Astrocyte of the hippocampus (primary cell): ENCODE results near the gene CSNK1A1.
"Not testable (repeated sequence)": the region's sequence is repeated elsewhere in the genome, so short reads cannot be mapped to it uniquely, and the experiment has no call there.

Source experiments
- DNase-seq: peaks from one replicate; pipeline ENCODE4 v3.0.0; 2011; ENCODE audit warnings: low read depth, low spot score

The CSNK1A1 gene

DNA sequence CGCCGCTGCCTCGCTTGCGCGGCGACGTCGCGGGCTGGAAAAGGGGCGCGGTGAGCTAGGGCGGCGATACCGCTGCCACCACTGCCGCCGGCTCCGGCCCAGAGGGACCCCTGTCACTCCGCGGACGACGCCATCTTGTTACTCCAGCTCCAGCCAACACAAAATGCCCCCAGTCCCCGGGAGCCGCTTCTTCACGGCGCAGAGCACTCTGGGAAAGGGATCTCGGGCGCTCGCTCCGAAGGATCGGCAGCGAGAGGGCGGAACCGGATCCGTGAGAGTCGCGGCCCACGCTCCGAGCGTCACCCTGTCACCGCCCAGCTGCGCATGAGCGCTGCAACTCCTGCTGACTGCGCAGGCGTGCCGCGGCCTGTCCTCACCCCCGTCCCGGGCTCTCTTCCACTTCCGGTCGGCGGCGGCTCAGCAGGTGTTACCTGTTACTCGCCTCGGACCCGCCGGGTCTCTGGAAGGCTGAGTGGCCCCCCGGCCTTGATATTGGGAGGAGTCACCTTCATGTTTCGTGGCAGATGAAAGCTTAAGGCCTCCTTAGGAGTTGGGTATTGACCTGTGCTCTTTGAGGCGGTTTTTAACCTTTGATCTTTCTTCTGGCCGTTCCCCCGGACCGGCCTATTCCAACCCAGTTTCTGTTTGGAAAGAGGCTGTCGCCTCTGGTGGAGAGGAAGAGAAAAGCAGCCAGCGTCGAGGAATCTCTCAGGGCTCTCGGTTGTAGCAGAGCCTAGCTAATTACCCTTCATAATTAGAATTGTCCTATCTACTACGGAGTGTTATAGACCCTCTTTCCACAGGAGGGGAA, at the start of gene CSNK1A1:
CSNK1A1 (minus strand) TSS at position 213 of the 811 bp plus-strand sequence. CDS start 475 bp downstream, outside the sequence.
- DNase-seq: peak; percentile 100

DNA sequence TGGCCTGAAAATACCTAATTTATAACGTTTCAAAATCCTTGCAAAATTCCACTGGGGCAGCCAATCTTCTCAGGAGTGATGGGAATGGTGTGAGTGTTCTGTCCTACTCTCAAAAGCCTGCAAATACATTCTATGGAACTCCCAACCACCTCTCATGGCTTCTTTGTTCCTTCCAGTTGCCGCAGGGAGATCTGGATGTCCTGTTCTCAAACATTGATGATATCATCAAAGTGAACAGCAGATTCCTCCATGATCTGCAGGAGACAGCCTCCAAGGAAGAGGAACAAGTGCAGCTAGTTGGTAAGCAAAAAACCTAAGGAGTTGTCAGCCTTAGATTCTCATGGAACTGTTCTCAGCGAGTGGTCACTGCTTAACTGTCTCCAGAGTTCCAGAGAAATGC, 49.7 kb upstream of the CSNK1A1 start:
- no peak for DNase-seq

DNA sequence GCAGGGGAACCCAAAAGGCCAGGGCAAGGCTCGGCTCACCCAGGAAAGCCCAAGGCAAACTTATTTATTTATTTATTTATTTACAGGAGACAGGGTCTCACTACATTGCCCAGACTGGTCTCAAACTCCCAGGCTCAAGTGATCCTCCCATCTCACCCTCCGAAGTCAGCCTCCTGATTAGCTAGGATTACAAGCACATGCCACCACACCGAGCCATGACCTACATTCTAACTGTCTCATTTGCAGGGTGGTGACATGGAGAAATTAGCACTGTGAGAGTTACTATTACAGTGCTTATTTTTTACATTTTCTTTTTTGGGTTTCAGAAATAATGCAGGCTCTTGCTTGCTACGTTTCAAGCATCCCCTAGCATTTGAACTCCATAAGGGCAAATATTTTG, 48.1 kb upstream of the CSNK1A1 start:
- DNase-seq: no peak

DNA sequence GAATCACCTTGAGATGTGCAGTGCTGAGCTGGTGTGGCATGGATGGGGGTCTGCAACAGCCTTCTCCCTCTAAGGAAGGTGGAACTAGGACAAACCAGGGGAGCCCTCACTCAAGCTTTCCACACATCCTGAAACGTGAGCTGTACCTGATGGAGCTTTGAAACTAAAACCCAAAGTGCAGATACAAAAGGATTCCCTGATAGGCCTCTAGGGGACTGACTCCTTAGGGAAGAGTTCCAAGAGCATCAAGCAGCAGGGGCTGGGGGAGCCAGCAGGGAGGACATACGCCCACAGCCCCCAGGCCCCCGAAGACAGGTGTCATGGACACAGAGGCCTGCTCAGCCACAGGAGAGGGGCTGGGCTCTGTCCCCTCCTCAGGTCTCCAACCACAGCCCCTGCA, 47.7 kb upstream of the CSNK1A1 start:
- no peak for DNase-seq

DNA sequence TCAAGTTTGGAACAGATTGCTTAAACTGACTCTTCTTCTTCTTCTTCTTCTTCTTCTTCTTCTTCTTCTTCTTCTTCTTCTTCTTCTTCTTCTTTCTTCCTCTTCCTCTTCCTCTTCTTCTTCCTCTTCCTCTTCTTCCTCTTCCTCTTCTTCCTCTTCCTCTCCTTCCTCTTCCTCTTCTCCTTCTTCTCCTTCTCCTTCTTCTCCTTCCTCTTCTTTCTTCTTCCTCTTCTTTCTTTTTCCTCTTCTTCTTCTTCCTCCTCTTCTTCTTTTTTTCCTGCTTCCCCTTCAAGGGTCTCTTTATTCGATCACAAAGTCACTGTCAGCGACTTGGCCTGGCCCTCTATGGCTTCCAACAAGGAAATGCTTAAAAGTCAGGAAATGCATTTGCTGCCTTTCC, 47.0 kb upstream of the CSNK1A1 start:
- not testable (repeated sequence) for DNase-seq

DNA sequence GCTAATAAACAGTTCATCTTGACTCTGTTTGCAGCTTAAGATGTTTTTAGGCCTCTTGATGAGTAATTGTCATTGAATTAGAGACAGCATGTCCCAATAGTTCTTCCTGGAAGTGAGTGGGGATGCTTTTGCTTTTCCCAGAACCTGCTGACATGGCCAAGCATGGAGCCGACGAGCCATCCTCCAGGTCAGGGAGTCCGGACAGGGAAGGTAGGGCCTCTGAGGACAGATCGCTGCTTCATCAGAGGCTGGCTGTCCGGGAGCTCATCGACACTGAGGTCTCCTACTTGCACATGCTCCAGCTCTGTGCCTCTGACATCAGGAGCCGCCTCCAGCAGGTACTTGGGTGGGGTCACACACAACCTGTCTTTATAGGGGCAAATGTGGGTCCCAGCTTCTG, 46.4 kb upstream of the CSNK1A1 start:
- no peak for DNase-seq

DNA sequence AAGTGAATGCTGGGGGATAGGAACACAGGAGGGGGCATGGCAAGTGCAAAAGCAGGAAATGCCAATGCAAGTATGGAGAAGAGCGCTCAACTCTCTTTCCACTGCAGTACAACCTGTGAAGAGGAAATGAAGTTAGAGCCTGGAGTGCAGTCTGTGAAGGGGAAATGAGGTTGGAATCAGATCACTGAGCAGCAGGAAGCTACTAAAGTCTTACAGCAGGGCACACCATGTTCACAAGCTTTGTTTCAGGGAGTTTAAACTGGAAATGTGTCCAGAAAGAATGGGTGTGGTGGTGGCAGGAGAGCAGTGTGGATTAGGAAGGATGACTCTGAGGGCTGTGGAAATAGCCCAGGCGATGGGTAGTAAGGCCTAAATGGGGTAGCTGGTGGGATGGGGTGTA, 45.5 kb upstream of the CSNK1A1 start:
- no peak for DNase-seq

DNA sequence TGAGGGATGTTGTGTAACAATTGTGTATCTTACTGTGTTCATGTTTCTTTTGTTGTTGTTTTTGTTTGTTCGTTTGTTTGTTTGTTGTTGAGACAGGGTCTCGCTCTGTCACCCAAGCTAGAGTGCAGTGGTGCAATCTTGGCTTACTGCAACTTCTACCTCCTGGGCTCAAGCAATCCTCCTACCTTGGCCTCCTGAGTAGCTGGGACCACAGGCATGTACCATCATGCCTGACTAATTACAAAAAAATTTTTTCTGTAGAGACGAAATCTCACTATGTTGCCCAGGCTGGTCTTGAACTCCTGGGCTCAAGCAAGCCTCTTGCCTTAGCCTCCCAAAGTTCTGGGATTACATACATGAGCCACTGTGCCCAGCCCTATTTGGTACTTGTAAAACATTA, 43.9 kb upstream of the CSNK1A1 start:
- DNase-seq: peak; percentile 18

DNA sequence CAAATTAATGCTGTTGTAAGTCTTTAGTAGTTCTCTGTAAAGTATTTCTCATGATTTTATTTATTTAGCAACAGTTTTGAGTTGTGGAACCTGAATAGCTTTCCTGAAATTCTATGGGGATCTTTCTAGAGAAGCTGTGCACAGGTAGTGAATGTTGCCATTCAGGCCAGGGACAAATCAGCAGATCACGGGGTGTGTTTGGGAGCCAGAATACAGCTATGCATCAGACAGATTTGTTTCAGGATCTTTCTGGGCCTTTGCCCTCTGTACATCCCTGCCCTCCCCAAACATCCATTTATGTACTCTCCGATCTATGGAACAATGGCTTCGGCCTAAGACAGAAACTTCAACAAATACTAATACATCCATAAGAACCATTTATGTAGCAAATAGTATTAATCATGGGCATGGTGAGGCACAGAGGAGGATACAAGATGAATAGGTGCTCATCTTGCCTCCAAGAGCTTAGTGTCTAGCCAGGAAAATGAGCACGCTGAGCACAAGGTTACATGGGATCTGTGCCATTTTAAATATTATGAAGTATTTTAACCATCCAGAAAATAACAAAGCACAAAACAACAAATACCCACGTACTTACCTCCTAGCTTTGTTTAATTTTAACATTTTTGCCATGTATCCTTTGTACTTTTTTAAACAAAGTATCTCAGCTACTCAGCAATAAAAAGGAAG, 43.1 kb upstream of the CSNK1A1 start:
- no peak for DNase-seq

DNA sequence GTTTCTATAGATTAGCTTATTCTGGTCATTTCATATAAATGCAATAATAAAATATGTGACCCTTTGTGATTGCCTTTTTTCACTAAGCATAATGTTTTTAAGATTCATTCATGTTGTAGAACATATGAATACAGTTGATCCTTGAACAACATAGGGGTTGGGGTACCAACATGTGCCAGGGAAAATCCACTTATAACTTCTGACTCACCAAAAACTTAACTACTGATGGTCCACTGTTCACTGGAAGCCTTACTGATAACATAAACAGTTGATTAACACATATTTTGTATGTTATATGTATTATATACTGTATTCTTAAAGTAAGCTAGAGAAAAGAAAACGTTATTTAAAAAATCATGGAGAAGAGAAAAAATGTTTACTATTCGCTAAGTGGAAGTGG, 42.1 kb upstream of the CSNK1A1 start:
- DNase-seq: no peak

DNA sequence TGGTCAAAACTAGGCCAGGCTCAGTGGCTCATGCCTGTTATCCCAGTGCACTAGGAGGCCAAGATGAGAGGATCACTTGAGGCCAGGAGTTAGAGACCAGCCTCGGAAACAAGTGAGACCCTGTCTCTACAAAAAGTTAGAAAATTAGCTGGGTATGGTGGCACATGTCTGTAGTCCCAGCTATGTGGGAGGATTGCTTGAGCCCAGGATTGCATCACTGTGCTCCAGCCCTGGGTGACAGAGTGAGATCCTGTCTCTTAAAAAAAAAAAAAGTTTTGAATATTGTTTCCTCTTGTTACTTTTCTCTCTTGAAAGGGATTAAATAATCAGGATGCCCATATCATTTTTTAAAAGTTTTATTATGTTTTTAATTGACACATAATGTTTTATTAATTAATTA, 37.7 kb upstream of the CSNK1A1 start:
- DNase-seq: no peak

DNA sequence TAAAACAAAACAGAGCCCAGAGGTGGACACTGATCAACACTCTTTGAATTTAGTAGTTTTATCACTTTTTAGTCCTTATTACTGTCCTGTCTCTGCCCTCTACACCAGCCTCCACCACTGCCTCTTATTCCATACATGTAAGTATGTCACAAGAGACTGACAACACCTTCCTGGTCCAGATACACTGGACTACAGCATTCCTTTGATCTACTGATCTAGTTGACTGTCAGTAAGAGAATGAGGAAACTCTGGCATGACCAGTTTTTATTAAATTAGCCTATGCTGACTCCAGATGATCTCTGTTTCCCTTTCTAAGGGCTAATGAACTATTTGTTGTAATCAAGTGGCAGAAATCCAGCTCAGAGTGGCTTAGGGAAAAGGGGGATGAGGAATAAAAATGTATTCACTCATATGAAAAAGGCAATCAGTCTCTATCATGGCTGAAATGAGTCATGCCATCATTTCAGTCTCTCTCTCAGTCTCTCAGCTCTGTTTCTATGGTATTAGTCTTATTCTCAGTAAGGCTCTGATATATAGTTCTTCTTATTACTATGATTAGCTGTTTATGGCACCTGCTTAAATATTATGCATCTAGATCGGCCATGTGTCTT, 35.6 kb upstream of the CSNK1A1 start:
- no peak for DNase-seq

DNA sequence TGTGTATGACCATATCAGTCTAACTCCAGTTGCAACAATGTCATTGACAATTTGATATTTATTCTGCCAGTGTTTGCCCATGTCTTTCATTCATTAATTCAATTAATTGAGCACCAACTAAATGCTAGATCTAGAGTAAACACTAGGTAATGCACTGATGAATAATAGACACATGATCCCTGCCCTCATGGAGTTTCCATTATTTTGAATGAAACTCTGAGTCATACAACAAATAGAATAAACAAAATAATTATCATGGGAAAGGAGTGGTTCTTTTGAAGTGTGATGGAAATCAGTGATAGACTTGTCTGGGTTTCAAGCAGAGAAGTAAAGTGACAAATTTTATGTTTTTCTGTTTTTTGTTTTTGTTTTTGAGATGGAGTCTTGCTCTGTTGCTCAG, 34.7 kb upstream of the CSNK1A1 start:
- no peak for DNase-seq

DNA sequence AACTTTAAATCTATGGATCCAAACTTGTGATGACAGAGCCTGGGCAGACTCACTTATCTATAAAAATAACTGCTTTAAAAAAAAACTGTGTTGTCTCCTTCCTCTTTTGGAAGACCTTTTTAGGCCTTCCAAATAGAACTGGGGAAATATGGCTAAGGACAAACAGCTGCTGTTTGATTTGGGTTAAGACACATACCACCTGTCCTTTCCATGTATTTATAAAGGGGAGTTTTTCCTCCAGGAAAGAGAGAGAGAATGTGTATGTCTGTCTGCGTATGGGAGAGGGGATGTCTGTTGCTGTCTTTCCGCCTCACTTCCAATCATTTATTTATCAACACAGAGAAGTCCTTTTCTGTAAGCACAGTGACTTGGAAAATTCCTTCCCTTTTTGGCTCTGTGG, 32.9 kb upstream of the CSNK1A1 start:
- no peak for DNase-seq

DNA sequence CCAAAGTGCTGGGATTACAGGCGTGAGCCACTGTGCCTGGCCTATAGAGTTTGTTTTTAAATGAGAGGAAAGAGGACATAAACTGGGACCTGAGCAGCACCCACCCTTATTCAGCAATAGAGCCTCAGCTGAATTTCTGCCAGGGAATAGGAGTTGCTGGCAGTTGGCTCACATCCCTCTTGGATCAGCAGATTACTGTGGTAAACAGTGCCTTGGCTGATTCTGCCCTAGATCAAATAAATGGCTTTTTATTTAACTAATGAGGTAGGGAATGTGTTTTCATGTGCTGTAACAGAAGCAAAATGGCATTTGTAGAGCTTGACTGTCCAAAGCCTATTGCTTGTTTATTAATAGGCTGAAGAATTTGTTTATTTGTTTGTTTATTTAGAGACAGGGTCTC, 32.2 kb upstream of the CSNK1A1 start:
- peak; percentile 63 for DNase-seq

DNA sequence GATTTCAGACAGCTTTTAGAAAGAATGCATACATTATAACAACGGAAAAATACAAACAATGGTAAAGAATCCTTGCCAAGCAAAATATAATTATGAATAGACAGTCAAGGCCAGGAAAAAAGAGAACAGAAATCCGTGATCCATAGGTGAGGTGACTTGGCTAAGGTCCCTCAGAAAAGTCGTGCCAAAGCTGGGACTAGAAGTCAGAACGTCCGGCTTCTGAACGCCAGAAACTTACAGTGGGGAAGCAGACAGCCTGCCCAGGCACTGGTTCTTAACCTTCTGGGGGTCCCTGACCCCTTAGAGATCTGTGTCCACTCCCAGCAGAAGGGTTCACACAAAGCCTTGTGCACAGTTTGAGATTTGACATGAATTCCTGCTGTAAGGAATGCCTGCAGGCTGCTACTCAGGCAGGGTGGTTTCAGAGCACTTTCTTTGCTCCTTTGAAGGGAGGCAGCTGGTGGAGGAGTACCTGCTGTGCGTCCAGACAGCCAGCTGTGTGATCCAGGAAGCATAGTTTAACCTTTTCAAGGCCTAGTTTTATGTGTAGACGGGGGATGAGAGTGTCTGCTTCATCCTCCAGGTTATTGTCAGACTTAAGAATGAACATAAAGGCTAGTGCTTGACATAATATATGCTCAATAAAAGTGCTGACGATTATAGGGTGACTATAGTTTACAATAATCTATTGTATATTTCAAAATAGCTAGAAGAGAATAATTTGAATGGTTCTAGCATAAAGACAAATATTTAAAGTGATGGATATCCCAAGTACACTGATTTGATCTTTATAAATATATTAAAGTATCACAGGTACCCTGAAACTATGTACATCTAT, 30.9 kb upstream of the CSNK1A1 start:
- peak; percentile 46 for DNase-seq

DNA sequence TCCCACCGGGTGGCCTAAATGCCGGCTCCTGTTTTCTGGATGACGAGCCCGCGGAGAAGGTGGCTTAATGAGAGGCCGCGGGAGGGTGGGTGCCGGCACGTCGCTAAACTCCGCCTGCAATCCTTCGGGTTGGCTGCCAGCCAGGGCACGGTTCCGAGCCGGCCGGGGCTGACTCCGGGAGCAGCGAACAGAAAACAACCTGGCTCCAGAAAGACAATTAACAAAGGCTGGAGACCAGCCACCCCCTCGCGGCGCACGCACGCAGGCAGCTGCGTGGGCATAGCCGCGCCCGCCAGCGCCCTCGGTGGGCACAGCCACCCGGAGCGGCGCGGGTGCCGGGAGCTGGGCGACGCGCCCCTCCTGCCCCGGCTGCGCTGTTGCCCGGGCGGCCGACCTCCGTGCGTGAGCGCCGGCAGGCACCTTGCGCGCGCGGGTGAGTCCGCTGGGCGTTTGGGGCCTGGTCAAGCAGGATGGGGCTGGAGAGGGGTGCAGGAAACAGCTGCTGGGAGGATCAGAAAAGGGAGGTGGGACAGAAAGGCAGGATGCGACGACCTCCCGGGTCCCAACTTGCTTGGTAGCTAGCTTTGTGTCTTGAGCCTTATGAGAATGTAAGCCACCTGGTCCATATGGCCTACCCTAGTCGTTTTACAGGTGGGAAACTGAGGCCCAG, 30.1 kb upstream of the CSNK1A1 start, which contains the start of gene ARHGEF37:
ARHGEF37 (plus strand) TSS at position 307 of the 670 bp plus-strand sequence. CDS start 16,272 bp downstream, outside the sequence.
- peak; percentile 89 for DNase-seq

DNA sequence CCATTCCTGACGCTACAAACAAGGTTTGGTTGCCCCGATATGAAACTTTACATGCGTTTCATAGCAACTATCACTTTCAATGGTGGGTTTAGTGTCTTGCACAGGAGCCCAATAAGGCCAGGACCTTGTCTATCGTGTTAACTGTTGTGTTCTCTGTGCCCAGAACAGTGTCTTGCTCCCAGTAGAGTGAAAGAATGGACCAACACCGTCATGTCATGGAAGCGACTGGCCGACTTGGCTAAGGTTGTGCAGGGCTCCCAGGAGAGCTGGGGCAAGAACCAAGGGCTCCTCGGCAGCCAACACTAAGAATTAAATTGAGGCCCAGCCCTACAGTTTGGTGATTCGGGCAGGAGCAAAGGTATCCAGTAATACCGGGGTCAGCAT, 29.6 kb upstream of the CSNK1A1 start:
- no peak for DNase-seq

DNA sequence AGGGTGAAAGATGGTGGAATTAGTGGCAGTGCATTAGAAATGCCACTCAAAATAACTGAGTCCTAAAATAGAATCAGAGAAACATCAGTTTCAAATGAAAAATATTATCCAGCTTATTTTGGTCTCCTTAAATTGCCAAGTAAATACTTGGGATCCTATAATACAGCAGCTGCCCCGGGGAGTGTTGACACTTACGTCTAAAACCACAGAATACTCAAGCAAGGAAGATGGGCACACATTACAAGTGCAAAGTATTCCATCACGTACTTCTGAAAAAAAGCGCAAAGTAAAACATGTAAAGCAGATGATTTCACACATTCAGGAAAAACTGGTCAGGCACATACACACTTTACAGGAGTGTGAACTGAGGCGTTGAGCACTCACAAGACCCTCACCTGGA, 27.7 kb upstream of the CSNK1A1 start:
- no peak for DNase-seq

DNA sequence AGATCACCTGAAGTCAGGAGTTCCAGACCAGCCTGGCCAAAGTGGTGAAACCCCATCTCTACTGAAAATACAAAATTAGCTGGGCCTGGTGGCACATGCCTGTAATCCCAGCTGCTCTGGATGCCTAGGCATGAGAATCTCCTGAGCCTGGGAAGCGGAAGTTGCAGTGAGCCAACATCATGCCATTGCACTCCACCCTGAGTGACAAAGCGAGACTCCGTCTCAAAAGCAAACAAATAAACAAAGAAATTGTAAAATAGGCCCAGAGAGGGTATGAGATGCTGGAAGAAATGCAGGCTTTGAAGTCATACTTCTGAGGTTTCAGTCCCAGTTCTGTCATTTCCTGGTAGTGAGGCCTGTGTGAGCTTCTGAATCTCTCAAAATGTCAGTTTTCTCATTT, 24.8 kb upstream of the CSNK1A1 start:
- DNase-seq: no peak

DNA sequence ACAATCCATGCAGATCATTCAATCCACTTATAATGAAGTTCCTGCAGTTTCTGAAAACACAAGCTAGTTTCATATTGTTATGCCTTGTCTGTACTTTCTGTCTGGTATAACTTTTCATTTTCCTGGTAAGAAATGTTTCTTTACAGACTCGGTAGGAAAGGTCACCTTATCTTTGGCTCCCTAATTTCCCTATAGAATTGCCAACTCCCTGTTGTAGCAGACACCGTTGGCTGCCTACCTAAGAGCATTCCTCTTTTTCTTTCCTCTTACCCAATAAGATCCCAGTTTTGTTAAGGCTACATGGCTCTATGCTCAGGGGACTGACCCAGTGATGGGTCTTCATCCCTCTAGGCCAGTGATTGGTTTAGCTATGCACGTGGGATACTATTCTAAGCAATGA, 23.9 kb upstream of the CSNK1A1 start:
- DNase-seq: no peak
